HG03565 (cell line): ENCODE measurements around the gene CORIN.
"Not testable (repeated sequence)": the region's sequence is repeated elsewhere in the genome, so short reads cannot be mapped to it uniquely, and the experiment has no call there.

Source experiments
- ATAC-seq: cut with Tn5 transposase; IDR thresholded peaks from one replicate; pipeline ENCODE4 v1.9.1; 2021; ENCODE audit warnings: mild to moderate bottlenecking, moderate library complexity; ENCODE audit not compliant: unreplicated experiment

Gene CORIN

GRCh38 chr4:47731182-47731581 is 106.7 kb downstream of the CORIN start:
- ATAC-seq, result no peak

GRCh38 chr4:47729131-47729680 is 108.7 kb downstream of the CORIN start:
- no peak for ATAC-seq

DNA sequence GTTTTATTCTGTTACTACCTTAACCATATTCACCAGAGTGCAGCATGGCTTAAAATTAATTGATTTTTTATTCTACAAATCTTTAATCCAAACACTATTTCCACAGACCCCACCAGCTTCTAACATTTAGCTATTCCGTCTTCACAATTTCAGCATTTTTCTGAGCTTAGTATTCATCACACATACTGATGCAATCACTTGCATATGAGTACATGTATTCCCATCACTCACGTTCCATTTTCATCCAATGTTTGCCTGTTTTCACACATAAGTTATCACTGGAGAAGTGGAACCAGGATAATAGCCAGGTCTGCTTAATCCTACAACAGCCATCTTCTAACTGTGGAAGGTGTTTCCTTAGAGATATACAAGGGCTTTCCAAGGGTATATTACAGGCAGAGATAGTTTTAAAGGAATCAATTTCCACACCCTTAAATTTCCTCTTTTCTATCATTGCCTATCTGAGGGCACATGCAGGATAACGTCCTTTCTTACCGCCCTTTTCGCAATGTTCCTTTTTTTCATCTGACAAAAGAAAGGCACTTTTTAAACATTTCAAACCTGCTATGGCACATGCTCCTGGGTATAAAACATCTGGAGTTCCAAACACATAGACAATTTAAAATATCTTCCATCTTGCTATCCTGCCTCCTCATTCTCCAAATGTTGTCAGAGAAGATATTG is 115.8 kb downstream of the CORIN start:
- ATAC-seq, result no peak

GRCh38 chr4:47721485-47721884 is 116.4 kb downstream of the CORIN start:
- no peak for ATAC-seq

GRCh38 chr4:47720787-47721186 is 117.1 kb downstream of the CORIN start:
- ATAC-seq, result no peak

DNA sequence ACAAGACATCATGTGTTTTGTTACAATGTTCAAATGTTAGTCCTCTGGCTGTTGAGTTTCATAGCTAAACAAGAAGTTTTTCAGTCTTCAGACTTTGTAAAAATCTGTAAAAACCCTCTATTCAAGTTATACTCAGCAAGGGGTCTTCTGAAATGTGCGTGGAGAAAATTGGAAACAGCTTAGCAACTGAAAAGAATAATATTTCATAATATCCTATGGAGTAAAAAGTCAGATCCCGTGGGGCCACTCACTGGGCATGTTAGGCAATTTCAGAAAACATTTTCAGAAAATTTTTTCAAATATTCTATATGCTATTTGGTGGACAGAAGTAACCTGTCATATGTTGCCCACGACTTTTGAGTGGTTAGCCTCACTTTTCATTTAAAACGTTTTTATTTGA is 118.3 kb downstream of the CORIN start:
- ATAC-seq, result no peak

DNA sequence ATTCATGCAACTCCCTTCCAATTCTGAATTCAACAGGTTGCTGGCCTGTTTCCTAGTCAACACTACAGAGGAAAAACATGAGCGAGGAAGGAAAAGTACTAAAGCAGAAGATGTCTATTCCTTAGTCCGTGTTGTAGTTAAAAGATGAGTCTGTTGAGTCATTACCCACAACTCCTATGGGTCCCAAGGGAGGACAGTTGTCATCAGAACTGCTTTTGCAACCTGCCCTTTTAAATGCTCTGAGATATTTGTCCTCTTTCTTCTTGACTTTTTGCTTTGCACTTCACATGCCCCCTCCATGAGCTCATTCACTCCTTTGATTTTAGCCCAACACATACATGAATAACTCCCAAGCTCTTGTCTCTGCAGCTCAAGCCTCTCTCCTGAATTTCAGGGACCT is 119.2 kb downstream of the CORIN start:
- no peak for ATAC-seq

DNA sequence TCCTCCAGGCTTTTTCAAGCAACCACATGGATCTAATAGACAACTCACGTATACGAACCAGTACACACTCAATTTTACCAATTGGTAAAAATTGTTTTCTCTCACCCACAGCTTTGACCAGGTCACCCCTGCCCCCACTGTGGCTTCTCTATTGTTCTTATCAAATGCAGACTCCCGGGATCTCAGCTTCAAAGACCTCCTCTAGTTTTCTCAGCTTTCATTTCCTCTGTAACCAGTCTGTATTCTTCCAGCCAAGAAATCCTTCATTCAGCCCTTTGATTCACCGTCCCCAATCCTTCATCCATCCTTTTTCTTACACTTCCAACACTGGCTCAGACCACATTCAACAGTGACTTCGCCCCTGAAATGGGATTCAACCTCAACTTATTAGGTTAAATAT is 120.7 kb downstream of the CORIN start:
- ATAC-seq, result no peak

DNA sequence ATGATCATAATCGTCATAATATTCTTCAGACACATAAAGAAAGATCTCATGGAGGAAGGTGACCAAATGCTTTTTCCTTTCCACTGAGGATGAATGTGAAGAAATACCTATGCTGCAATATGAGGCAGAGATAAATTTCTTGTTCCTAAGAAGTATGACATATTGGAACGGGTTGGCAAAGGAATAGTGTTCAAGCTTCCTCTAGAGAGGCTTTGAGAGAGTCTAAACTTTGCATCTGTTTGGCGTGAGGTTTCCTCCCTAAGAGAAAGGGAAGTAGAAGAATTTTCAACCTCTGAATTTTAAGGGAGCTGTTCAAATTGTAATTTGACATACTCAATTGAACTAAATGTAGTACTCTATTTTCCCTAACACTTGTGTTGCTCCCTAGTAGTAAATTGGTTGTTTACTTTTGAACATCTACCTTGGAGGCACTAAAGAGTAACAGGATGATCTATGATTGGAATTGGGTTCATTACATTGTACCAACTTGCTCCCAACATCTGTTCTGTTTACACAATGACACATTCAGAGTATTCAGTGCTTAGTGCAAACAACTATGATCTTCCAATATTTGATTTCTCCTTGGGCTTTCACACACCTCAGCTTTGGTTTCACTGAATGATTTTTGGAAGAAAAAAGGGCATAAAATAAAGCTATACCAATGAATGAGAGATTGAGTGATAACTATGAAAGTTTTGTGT is 122.0 kb downstream of the CORIN start:
- no peak for ATAC-seq

DNA sequence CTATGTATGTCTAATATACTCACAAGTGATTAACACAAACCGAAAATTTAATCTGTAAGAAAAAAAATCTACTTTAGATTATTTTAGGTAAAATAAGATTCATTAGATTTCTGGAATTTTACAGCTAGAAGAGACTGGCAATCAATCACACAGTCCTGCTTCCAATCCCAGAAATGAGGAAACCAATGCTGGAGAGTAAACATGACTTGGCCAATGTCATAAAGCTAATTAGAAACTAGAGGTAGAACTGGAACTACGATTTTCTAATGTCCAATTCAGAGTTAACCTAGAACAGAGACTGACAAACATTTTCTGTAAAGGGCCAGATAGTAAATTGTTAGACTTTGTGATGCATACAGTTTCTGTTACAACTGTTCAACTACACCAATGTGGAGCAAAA is 123.6 kb downstream of the CORIN start:
- ATAC-seq, result no peak

DNA sequence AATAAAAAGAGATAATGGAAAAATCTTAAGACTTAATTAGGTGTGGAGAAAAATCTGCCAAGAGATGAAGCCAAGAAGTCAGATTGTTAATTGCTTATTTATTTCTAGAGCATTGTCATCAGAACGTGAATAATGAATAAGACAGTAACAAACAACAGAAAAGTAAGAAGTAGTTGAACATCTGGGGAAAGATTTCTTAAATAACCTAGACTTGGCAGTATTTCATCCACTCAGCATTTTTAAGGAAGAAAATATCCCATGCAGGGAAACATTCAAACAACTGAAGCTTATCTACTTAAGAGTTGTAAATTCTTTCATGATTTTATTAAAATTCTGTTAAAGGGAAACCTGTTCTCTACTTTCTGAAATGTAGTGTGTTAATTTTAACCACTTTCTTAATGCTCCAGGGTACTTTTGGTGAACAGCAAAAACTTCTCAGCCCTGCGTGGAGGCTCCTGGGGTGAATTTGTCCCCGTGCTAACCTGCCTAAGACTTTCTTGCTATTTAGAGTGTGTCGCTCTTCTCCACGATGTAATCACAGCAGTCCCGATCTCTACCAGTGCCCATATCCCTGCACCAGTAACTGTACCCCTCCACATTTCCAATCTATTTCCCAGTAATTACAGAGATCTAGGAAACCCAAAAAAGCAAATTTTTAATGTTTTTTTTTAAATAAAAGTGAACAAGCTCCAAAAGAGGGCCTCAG is 124.6 kb downstream of the CORIN start:
- ATAC-seq, result no peak

DNA sequence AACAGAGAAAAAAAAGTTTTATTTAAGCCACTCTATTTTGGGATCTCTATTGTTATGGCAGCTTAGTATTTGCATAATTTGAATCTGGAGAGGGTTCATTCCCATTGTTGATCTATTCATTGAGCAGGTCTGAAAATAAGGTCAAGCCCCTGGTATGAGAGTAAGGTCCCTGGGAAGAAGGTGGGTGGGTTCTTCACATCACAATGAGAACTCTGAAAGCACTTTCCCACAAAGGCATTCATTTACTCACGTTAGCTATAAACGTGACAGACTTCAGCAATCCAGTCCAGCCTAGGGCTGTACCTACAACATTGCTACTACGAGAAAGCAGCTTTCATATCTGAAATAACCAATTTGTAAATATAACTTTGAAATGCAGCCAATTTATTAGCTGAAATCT is 126.2 kb downstream of the CORIN start:
- no peak for ATAC-seq

GRCh38 chr4:47711183-47711582 is 126.7 kb downstream of the CORIN start:
- no peak for ATAC-seq

DNA sequence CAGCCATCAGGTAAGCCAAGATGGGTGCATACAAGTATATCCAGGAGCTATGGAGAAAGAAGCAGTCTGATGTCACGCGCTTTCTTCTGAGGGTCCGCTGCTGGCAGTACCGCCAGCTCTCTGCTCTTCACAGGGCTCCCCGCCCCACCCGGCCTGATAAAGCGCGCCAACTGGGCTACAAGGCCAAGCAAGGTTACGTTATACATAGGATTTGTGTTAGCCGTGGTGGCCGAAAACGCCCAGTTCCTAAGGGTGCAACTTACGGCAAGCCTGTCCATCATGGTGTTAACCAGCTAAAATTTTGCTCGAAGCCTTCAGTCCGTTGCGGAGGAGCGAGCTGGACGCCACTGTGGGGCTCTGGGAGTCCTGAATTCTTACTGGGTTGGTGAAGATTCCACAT is 131.5 kb downstream of the CORIN start:
- not testable (repeated sequence) for ATAC-seq

DNA sequence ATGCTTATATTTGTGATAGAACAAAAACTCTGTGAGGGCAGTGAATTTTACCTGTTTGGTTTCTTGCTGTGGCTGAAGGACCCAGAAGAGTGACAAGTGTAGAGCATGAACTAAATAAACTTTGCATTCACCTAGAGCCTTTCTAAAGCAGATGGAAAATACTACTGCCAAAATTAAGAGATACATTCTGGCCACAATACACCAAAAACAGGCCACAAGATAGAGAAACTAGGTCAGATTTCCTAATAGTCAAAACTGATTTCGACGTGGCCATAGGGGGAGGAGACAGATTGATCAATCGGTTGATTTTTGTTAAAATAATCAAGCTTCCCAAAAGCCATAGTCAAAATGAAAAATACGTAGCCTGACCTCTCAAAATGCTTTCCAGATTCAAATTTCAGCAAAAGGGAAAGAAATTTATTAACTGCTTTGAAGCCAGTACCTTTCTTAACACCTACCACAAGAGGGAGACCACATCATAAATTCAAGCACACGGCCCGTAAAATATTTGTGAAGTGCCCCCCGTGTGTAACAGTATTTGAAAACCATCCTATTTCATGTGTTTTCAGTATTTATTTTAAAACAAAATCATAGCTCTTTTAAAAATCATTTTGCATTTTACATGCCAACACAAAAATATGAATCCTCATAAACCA is 132.4 kb downstream of the CORIN start:
- no peak for ATAC-seq

- ATAC-seq, result no peak
Measured at GRCh38 chr4:47704693-47705325, 133.1 kb downstream of the CORIN start.

GRCh38 chr4:47703956-47704355 is 133.9 kb downstream of the CORIN start:
- ATAC-seq, result no peak

DNA sequence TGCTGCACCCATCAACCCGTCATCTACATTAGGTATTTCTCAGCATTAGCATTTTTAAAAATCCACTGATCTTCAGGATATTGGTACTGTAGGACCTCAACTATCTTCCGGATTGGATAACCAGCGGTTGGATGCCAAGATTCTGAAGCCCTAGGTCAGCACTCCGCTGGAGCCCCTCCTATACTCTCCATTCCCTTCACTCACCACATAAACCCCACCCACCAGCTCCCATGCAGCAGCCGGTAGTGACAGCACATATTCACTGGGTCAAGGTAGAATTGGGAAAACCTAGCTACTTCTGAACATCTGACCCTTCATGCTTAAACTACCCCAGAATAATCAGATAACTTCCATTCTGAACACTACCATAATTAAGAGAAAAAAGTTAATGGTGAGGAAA is 134.9 kb downstream of the CORIN start:
- no peak for ATAC-seq

DNA sequence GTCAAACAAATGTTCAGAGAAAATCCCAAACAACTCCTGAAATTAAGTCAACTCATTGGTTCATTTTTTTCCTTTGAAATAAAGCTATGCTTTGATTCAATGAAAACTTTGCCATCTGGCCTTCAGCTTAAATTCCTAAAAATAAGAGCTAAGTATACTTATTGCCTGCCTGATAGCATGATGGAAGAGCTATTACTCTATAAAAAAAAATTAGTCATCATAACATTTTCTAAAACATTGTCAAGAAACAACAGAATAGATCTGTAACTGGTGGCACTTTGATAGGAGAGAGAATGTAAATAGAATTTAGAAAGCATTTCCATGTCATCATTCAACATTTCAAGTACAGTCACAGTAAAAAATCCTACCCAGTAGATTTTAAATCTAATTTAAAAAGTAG is 136.6 kb downstream of the CORIN start:
- ATAC-seq, result no peak

DNA sequence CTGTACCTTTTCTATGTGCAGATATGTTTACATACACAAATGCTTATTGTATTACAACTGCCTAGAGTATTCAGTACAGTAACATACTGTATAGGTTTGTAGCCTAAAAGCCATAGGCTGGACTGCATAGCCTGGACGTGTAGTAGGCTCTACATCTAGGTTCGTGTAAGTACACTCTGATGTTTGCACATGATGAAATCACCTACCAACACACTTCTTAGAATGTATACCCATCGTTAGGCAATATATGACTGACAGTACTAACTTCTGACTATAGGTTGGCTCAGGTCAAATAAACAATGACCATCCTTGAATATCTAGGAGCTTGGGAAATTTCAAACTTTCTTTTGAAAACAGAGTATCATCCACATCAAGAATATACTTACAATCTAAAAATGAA is 139.0 kb downstream of the CORIN start:
- ATAC-seq, result no peak

- ATAC-seq, result no peak
Measured at GRCh38 chr4:47696823-47697222, 141.0 kb downstream of the CORIN start.
